HL-60 (cell line): ENCODE measurements around the gene LHX2.

ENCODE experiments used
- DNase-seq, 2 experiments: peaks; one replicate each; pipeline ENCODE4 v3.0.0-alpha.2; 2010 to 2020; ENCODE audit warnings: low read depth in 1 of 2, low spot score in 1 of 2
- H3K27ac ChIP-seq: fragments of 250-450 bp; sonication (Bioruptor Pico); replicated peaks from 2 replicates; pipeline ENCODE4 v1.5.1; 2020; ENCODE audit warnings: mild to moderate bottlenecking, moderate library complexity
- H3K27me3 ChIP-seq: fragments of 250-450 bp; sonication (Bioruptor Pico); 2 replicates; pipeline ENCODE4 v1.5.1; 2021; ENCODE audit warnings: mild to moderate bottlenecking, moderate library complexity; ENCODE audit not compliant: insufficient read depth, poor library complexity, severe bottlenecking
- H3K4me3 ChIP-seq: replicated peaks from 2 replicates; pipeline ENCODE4 v1.5.1; 2011; ENCODE audit warnings: mild to moderate bottlenecking, control low read depth, low read length; ENCODE audit not compliant: insufficient read depth
- CTCF ChIP-seq: IDR thresholded peaks from one replicate; pipeline ENCODE4 v1.5.1; 2011; ENCODE audit warnings: low read length, control low read depth, inconsistent platforms; ENCODE audit not compliant: insufficient read depth
- GABPA ChIP-seq: IDR thresholded peaks from 2 replicates; pipeline ENCODE4 v1.6.1; 2012; ENCODE audit warnings: low read depth
- POLR2AphosphoS5 ChIP-seq: IDR thresholded peaks from 2 replicates; pipeline ENCODE4 v1.6.1; 2012; ENCODE audit warnings: low read depth
- REST ChIP-seq: IDR thresholded peaks from 2 replicates; pipeline ENCODE4 v1.6.1; 2012; ENCODE audit warnings: low read depth; ENCODE audit not compliant: insufficient replicate concordance
- SPI1 ChIP-seq: IDR thresholded peaks from 2 replicates; pipeline ENCODE4 v1.6.1; 2012; ENCODE audit warnings: low read depth, mild to moderate bottlenecking, borderline replicate concordance

LHX2 gene

GRCh38 chr9:124009531-124010217 is 1.9 kb upstream of the LHX2 start:
- Histone ChIP-seq H3K4me3 (no peak overlapping the region), H3K27ac (no peak overlapping the region), H3K27me3 (peaks cover 88% of the 10 kb centered on the region)
- no peak for TF ChIP-seq GABPA
- no peak for TF ChIP-seq SPI1
- TF ChIP-seq POLR2AphosphoS5: no peak
- TF ChIP-seq CTCF: no peak
- DNase-seq: no peak

GRCh38 chr9:124010303-124010664 is 1.3 kb upstream of the LHX2 start:
- no peak overlapping the region for H3K27ac ChIP-seq
- DNase-seq: no peak
- TF ChIP-seq POLR2AphosphoS5: no peak
- peaks cover 88% of the 10 kb centered on the region for H3K27me3 ChIP-seq
- H3K4me3 ChIP-seq: no peak overlapping the region

- TF ChIP-seq CTCF (no peak), REST (no peak), POLR2AphosphoS5 (no peak), SPI1 (no peak), GABPA (no peak)
- H3K27ac ChIP-seq: no peak overlapping the region
- peaks cover 88% of the 10 kb centered on the region for H3K27me3 ChIP-seq
- peak overlapping the region; percentile 19 for H3K4me3 ChIP-seq
- peak in 1 of 2 experiments; percentile 31 for DNase-seq
Observed at GRCh38 chr9:124010665-124011321, 775 bp upstream of the LHX2 start.

GRCh38 chr9:124012368-124013301 is 1.1 kb downstream of the LHX2 start:
- TF ChIP-seq REST: no peak
- TF ChIP-seq POLR2AphosphoS5: no peak
- no peak for TF ChIP-seq CTCF
- Histone ChIP-seq H3K27me3 (peaks cover 90% of the 10 kb centered on the region), H3K4me3 (no peak overlapping the region; the same call in 1 of the 2 replicates)

More at GRCh38 chr9:124012368-124013301, 1.1 kb downstream of the LHX2 start:
- DNase-seq: no peak
- no peak overlapping the region for H3K27ac ChIP-seq
